H9 (cell line): ENCODE data around the gene GNG11. TPM values are rescaled to one million over a fixed set of nuclear protein-coding genes. Genes with fewer than 3 reads are reported as not detected.
A peak's percentile ranks its signal among the peaks of the same experiment; 100 is the strongest.

Experiments
- DNase-seq: peaks from one replicate; pipeline ENCODE4 v3.0.0-alpha.2; 2017
- H2AFZ ChIP-seq: one replicate; pipeline ENCODE4 v1.6.1; 2013; ENCODE audit warnings: mild to moderate bottlenecking, low read length, control low read depth, moderate library complexity
- H2AK5ac ChIP-seq: 2 replicates; pipeline ENCODE4 v1.6.1; 2013; ENCODE audit warnings: low read length, control low read depth, mixed read lengths; ENCODE audit not compliant: insufficient read length
- H2BK120ac ChIP-seq: one replicate; pipeline ENCODE4 v1.6.1; 2013; ENCODE audit warnings: low read depth, mild to moderate bottlenecking, low read length, control low read depth, inconsistent platforms; ENCODE audit not compliant: poor library complexity, severe bottlenecking
- H2BK12ac ChIP-seq: 2 replicates; pipeline ENCODE4 v1.6.1; 2013; ENCODE audit warnings: low read length, control low read depth, mixed read lengths, low read depth; ENCODE audit not compliant: insufficient read length
- H2BK15ac ChIP-seq: 2 replicates; pipeline ENCODE4 v1.6.1; 2013; ENCODE audit warnings: low read depth, low read length, control low read depth
- H2BK20ac ChIP-seq: one replicate; pipeline ENCODE4 v1.6.1; 2013; ENCODE audit warnings: low read depth, mild to moderate bottlenecking, low read length, control low read depth, inconsistent platforms; ENCODE audit not compliant: poor library complexity, severe bottlenecking
- H2BK5ac ChIP-seq: 2 replicates; pipeline ENCODE4 v1.6.1; 2013; ENCODE audit warnings: low read length, control low read depth, mixed read lengths; ENCODE audit not compliant: insufficient read length
- H3K14ac ChIP-seq: 2 replicates; pipeline ENCODE4 v1.6.1; 2013; ENCODE audit warnings: low read length, control low read depth; ENCODE audit not compliant: insufficient read depth
- H3K18ac ChIP-seq: 2 replicates; pipeline ENCODE4 v1.6.1; 2013; ENCODE audit warnings: low read depth, mild to moderate bottlenecking, mixed read lengths, low read length, control low read depth; ENCODE audit not compliant: insufficient read length
- H3K23ac ChIP-seq: 2 replicates; pipeline ENCODE4 v1.6.1; 2013; ENCODE audit warnings: low read length, control low read depth, mixed read lengths, low read depth; ENCODE audit not compliant: insufficient read length
- H3K23me2 ChIP-seq: 2 replicates; pipeline ENCODE4 v1.6.1; 2013; ENCODE audit warnings: low read depth, mild to moderate bottlenecking, mixed read lengths, low read length, control low read depth; ENCODE audit not compliant: insufficient read length, poor library complexity, severe bottlenecking
- H3K27ac ChIP-seq: 2 replicates; pipeline ENCODE4 v1.5.1; 2013; ENCODE audit warnings: low read length, control low read depth, mixed read lengths, low read depth; ENCODE audit not compliant: insufficient read length
- H3K27me3 ChIP-seq: 2 replicates; pipeline ENCODE4 v1.6.1; 2013; ENCODE audit warnings: low read length, control low read depth, inconsistent platforms; ENCODE audit not compliant: insufficient read depth
- H3K4ac ChIP-seq: 2 replicates; pipeline ENCODE4 v1.6.1; 2013; ENCODE audit warnings: low read depth, mild to moderate bottlenecking, control low read depth, inconsistent platforms, low read length, moderate library complexity
- H3K4me1 ChIP-seq: 2 replicates; pipeline ENCODE4 v1.6.1; 2013; ENCODE audit warnings: low read length, control low read depth, inconsistent platforms; ENCODE audit not compliant: insufficient read depth
- H3K4me2 ChIP-seq: 2 replicates; pipeline ENCODE4 v1.6.1; 2013; ENCODE audit warnings: low read length, control low read depth, mixed read lengths; ENCODE audit not compliant: insufficient read length, insufficient read depth
- H3K56ac ChIP-seq: 2 replicates; pipeline ENCODE4 v1.6.1; 2013; ENCODE audit warnings: low read depth, mild to moderate bottlenecking, mixed read lengths, low read length, control low read depth; ENCODE audit not compliant: insufficient read length
- H3K79me1 ChIP-seq: 2 replicates; pipeline ENCODE4 v1.6.1; 2013; ENCODE audit warnings: low read depth, mild to moderate bottlenecking, moderate library complexity, low read length, control low read depth, inconsistent platforms; ENCODE audit not compliant: insufficient read depth, poor library complexity, severe bottlenecking
- H3K79me2 ChIP-seq: 2 replicates; pipeline ENCODE4 v1.6.1; 2013; ENCODE audit warnings: low read length, control low read depth, inconsistent platforms; ENCODE audit not compliant: insufficient read depth
- H3K9ac ChIP-seq: 2 replicates; pipeline ENCODE4 v1.6.1; 2013; ENCODE audit warnings: low read length, control low read depth, mixed read lengths; ENCODE audit not compliant: insufficient read length; ENCODE audit errors: extremely low read depth
- H3K9me3 ChIP-seq: one replicate; pipeline ENCODE4 v1.6.1; 2013; ENCODE audit warnings: low read depth, low read length, inconsistent platforms; ENCODE audit not compliant: control insufficient read depth
- H3T11ph ChIP-seq: one replicate; pipeline ENCODE4 v1.6.1; 2013; ENCODE audit warnings: mild to moderate bottlenecking, low read length, control low read depth, inconsistent platforms
- H4K20me1 ChIP-seq: one replicate; pipeline ENCODE4 v1.6.1; 2013; ENCODE audit not compliant: control insufficient read depth, insufficient read length, insufficient read depth
- H4K5ac ChIP-seq: 2 replicates; pipeline ENCODE4 v1.6.1; 2013; ENCODE audit warnings: low read depth, mild to moderate bottlenecking, mixed read lengths, low read length, control low read depth; ENCODE audit not compliant: insufficient read length
- H4K8ac ChIP-seq: replicated peaks from 2 replicates; pipeline ENCODE4 v1.6.1; 2013; ENCODE audit warnings: low read length, control low read depth, mixed read lengths, low read depth; ENCODE audit not compliant: insufficient read length
- H4K91ac ChIP-seq: 2 replicates; pipeline ENCODE4 v1.6.1; 2013; ENCODE audit warnings: low read depth, mild to moderate bottlenecking, moderate library complexity, mixed read lengths, low read length, control low read depth; ENCODE audit not compliant: insufficient read length
- H3K27ac Mint-ChIP-seq, 3 experiments: 2 replicates in 2 of 3; 3 replicates in 1 of 3; pipeline ENCODE4 v1.8.0; 2020 to 2021; ENCODE audit warnings: mixed read lengths in 3 of 3, mild to moderate bottlenecking in 1 of 3, moderate library complexity in 1 of 3
- H3K27me3 Mint-ChIP-seq: 2 replicates; pipeline ENCODE4 v1.8.0; 2021; ENCODE audit warnings: low read depth, mild to moderate bottlenecking, moderate library complexity, mixed read lengths
- H3K36me3 Mint-ChIP-seq, 3 experiments: 2 replicates in 2 of 3; 3 replicates in 1 of 3; pipeline ENCODE4 v1.8.0; 2020 to 2021; ENCODE audit warnings: low read depth in 3 of 3, mixed read lengths in 3 of 3; ENCODE audit not compliant: insufficient read depth in 1 of 3
- H3K4me1 Mint-ChIP-seq, 2 experiments: 2 replicates each; pipeline ENCODE4 v1.8.0; 2020; ENCODE audit warnings: mixed read lengths in 2 of 2
- H3K4me3 Mint-ChIP-seq, 2 experiments: 2 replicates in 1 of 2; 3 replicates in 1 of 2; pipeline ENCODE4 v1.8.0; 2020 to 2021; ENCODE audit warnings: mild to moderate bottlenecking in 2 of 2, mixed read lengths in 2 of 2, moderate library complexity in 1 of 2
- H3K9me3 Mint-ChIP-seq, 2 experiments: 2 replicates in 1 of 2; 3 replicates in 1 of 2; pipeline ENCODE4 v1.8.0; 2020; ENCODE audit warnings: mild to moderate bottlenecking in 2 of 2, mixed read lengths in 2 of 2, moderate library complexity in 1 of 2
- WGBS: extraction: QIAGEN DNeasy Blood & Tissue Kit; methylation state at CpG from one replicate; pipeline ENCODE4 v1.1.7; 2013; ENCODE audit warnings: missing lambda C conversion rate, low lambda C conversion rate, mixed read lengths; ENCODE audit not compliant: insufficient read length; ENCODE audit errors: extremely low coverage; 5-methylcytosine and 5-hydroxymethylcytosine counted together
- total RNA-seq: library from RNA; stranded (reverse); gene quantifications from 2 replicates; pipeline ENCODE4 v1.2.1, GENCODE V29; 2021
- TF ChIP-seq, protein P1 (sequence below): fragments of 200-600 bp; sonication (generic); conservative IDR thresholded peaks from 3 replicates; pipeline ENCODE4 v1.8.0; 2021; ENCODE audit warnings: antibody characterized with exemption, mild to moderate bottlenecking

Gene GNG11
- total RNA-seq, 1 experiment from 2014 or later, result 0.68 TPM

DNA sequence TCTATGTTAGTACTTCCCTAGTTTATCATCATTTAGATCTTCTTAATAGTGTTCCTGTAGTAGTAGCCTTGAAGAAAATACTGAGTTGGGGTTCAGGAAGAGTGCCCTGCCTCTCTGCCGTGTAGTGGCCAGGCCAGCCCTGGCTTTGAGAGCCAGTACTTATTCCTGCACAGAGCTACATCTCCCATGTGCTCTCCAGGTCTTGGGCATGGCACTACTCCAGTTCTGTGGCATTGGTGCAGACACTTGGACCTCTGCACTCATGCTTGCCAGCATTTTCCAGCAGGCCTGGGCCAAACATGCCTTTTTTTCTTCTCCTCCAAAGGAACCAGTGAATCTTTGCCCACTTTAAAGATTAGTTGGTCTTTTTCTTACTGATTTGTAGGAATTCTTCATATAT lies 5.3 kb downstream of the GNG11 start:
- H3K79me1 ChIP-seq, result no peaks in the 10 kb centered on the region
- no peak overlapping the region for H2BK15ac ChIP-seq
- no peak overlapping the region for H4K91ac ChIP-seq
- H3K9ac ChIP-seq, result no peak overlapping the region
- no peak overlapping the region for H2BK5ac ChIP-seq
- no peaks in the 10 kb centered on the region for H3K9me3 Mint-ChIP-seq
- no peak overlapping the region for H3K23ac ChIP-seq
- no peak for DNase-seq
- H3K56ac ChIP-seq, result no peak overlapping the region
- H3K4me2 ChIP-seq, result no peak overlapping the region
- TF ChIP-seq, protein P1, sequence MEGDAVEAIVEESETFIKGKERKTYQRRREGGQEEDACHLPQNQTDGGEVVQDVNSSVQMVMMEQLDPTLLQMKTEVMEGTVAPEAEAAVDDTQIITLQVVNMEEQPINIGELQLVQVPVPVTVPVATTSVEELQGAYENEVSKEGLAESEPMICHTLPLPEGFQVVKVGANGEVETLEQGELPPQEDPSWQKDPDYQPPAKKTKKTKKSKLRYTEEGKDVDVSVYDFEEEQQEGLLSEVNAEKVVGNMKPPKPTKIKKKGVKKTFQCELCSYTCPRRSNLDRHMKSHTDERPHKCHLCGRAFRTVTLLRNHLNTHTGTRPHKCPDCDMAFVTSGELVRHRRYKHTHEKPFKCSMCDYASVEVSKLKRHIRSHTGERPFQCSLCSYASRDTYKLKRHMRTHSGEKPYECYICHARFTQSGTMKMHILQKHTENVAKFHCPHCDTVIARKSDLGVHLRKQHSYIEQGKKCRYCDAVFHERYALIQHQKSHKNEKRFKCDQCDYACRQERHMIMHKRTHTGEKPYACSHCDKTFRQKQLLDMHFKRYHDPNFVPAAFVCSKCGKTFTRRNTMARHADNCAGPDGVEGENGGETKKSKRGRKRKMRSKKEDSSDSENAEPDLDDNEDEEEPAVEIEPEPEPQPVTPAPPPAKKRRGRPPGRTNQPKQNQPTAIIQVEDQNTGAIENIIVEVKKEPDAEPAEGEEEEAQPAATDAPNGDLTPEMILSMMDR, result no peak
- no peak overlapping the region for H2BK12ac ChIP-seq
- peaks cover 5% of the 10 kb centered on the region for H3K27me3 Mint-ChIP-seq
- H3K23me2 ChIP-seq, result peaks cover 4% of the 10 kb centered on the region
- no peak overlapping the region for H2AFZ ChIP-seq
- no peak overlapping the region for H3K4ac ChIP-seq
- H3K79me2 ChIP-seq, result no peaks in the 10 kb centered on the region
- no CpG with 5 or more reads among the region's 1 CpG for WGBS
- no peak overlapping the region for H3K14ac ChIP-seq
- H4K8ac ChIP-seq, result no peak overlapping the region
- H3K18ac ChIP-seq, result no peak overlapping the region
- H2BK120ac ChIP-seq, result no peak overlapping the region
- H4K5ac ChIP-seq, result no peak overlapping the region
- H3K9me3 ChIP-seq, result no peaks in the 10 kb centered on the region
- H3T11ph ChIP-seq, result no peak overlapping the region
- peaks cover 2 to 7% of the 10 kb centered on the region in 2 experiments; a peak in 2 of 4 replicates for H3K4me1 Mint-ChIP-seq
- no peaks in the 10 kb centered on the region for H3K4me1 ChIP-seq
- H3K27ac Mint-ChIP-seq, result peak overlapping the region in 1 of 3 experiments; percentile 13; a peak in 1 of 7 replicates
- H3K36me3 Mint-ChIP-seq, result no peaks in the 10 kb centered on the region
- H3K27ac ChIP-seq, result no peak overlapping the region
- H3K4me3 Mint-ChIP-seq, result no peak overlapping the region
- no peak overlapping the region for H2AK5ac ChIP-seq
- H4K20me1 ChIP-seq, result no peaks in the 10 kb centered on the region
- H2BK20ac ChIP-seq, result no peak overlapping the region
- H3K27me3 ChIP-seq, result no peaks in the 10 kb centered on the region
